Endothelial cell of umbilical vein (primary cell): ENCODE data around the gene SLC12A3. TPM values are rescaled to one million over a fixed set of nuclear protein-coding genes. Genes with fewer than 3 reads are reported as not detected.

ENCODE experiments used
- BruUV-seq: library from RNA; stranded (reverse); fragments of 400-500 nt; replicated peaks from 2 replicates; lab custom pipeline; 2021; lab: Mats Ljungman, UMichigan
- CTCF ChIA-PET: fragments of 300-600, 350-600 bp; sonication (Branson Sonifier 250); formaldehyde crosslinking; loops from one replicate; lab custom pipeline; 2021; ENCODE audit warnings: antibody characterized with exemption, inconsistent platforms; lab: Charles Lee
- POLR2A ChIA-PET: fragments of 300-600, 350-600 bp; sonication (Branson Sonifier 250); formaldehyde crosslinking; loops from one replicate; lab custom pipeline; 2021; ENCODE audit warnings: antibody characterized with exemption, inconsistent platforms; lab: Charles Lee
- DNase-seq: peaks from one replicate; pipeline ENCODE4 v3.0.0-alpha.2; 2011; ENCODE audit warnings: low read depth, low spot score
- FAIRE-seq: peaks from 2 replicates; lab custom pipeline; 2011; peaks lifted over from hg19 to GRCh38; lab: Jason Lieb, UNC
- H2AFZ ChIP-seq: 2 replicates; pipeline ENCODE4 v1.6.0; 2012; ENCODE audit warnings: low read depth, low read length, control low read depth, inconsistent platforms
- H3K27ac ChIP-seq: 2 replicates; pipeline ENCODE4 v1.5.1; 2011; ENCODE audit warnings: low read depth, mild to moderate bottlenecking, control low read depth, low read length, moderate library complexity; ENCODE audit not compliant: insufficient read depth
- H3K27me3 ChIP-seq, 2 experiments: 2 replicates each; pipeline versions ENCODE4 v1.6.0 to v1.6.1; 2011; ENCODE audit warnings: low read length in 2 of 2, mixed read lengths in 1 of 2; ENCODE audit not compliant: control insufficient read depth in 2 of 2, insufficient read depth in 2 of 2
- H3K36me3 ChIP-seq, 2 experiments: 2 replicates in 1 of 2; 3 replicates in 1 of 2; pipeline ENCODE4 v1.5.1; 2011; ENCODE audit warnings: low read length in 2 of 2, mild to moderate bottlenecking in 1 of 2, moderate library complexity in 1 of 2; ENCODE audit not compliant: control insufficient read depth in 2 of 2, insufficient read depth in 2 of 2; ENCODE audit errors: extremely low read depth in 1 of 2
- H3K4me1 ChIP-seq: 3 replicates; pipeline ENCODE4 v1.5.1; 2011; ENCODE audit warnings: mild to moderate bottlenecking, low read length; ENCODE audit not compliant: control insufficient read depth, insufficient read depth; ENCODE audit errors: extremely low read depth
- H3K4me2 ChIP-seq: 2 replicates; pipeline ENCODE4 v1.6.1; 2011; ENCODE audit warnings: low read length, control low read depth, mixed read lengths; ENCODE audit not compliant: insufficient read depth
- H3K4me3 ChIP-seq, 3 experiments: fragments of 200-600 bp in 1 of 3; sonication (generic), shearing (Covaris generic) in 1 of 3; replicated peaks in 1 of 3; 2 replicates each; pipeline ENCODE4 v1.5.1; 2011 to 2016; ENCODE audit warnings: control low read depth in 3 of 3, low read length in 3 of 3, mild to moderate bottlenecking in 2 of 3, inconsistent platforms in 1 of 3, low read depth in 1 of 3, moderate library complexity in 1 of 3; ENCODE audit not compliant: insufficient read depth in 1 of 3
- H3K79me2 ChIP-seq: 2 replicates; pipeline ENCODE4 v1.6.0; 2012; ENCODE audit warnings: low read length, inconsistent platforms; ENCODE audit not compliant: control insufficient read depth, insufficient read depth
- H3K9ac ChIP-seq: replicated peaks from 2 replicates; pipeline ENCODE3; 2011; ENCODE audit warnings: low read length, control low read depth; ENCODE audit not compliant: insufficient read depth; ENCODE audit errors: extremely low read depth
- H3K9me1 ChIP-seq: replicated peaks from 3 replicates; pipeline ENCODE4 v1.6.0; 2011; ENCODE audit warnings: mild to moderate bottlenecking, low read length; ENCODE audit not compliant: control insufficient read depth, insufficient read depth; ENCODE audit errors: extremely low read depth
- H3K9me3 ChIP-seq: replicated peaks from 2 replicates; pipeline ENCODE4 v1.5.1; 2012; ENCODE audit warnings: low read length, inconsistent platforms; ENCODE audit not compliant: control insufficient read depth, insufficient read depth
- H4K20me1 ChIP-seq: replicated peaks from 2 replicates; pipeline ENCODE3; 2011; ENCODE audit warnings: mild to moderate bottlenecking, low read length; ENCODE audit not compliant: control insufficient read depth, insufficient read depth; ENCODE audit errors: extremely low read depth
- CTCF ChIP-seq, 2 donors: IDR thresholded peaks; 1 replicate in 1 of 2; 2 replicates in 1 of 2; pipeline ENCODE4 v1.5.1; 2011; ENCODE audit warnings: low read length in 2 of 2, mild to moderate bottlenecking in 2 of 2, moderate library complexity in 2 of 2, control low read depth in 1 of 2, inconsistent platforms in 1 of 2, low read depth in 1 of 2; ENCODE audit not compliant: insufficient read depth in 1 of 2; ENCODE audit errors: extremely low read depth in 1 of 2
- dilution Hi-C: fragments of 300-500 bp; cut with MboI; formaldehyde crosslinking; loops from one replicate; pipeline ENCODE4 v1.15.0; 2019; ENCODE audit warnings: low sequenced_read_pairs; ENCODE audit not compliant: extremely low pct_ligation_motif_present
- intact Hi-C: fragments of 100-400 bp; cut with micrococcal nuclease; formaldehyde crosslinking; loops from one replicate; pipeline ENCODE4 v1.10.0; 2022
- polyA plus RNA-seq, 4 experiments: library from polyadenylated mRNA; depleted of rRNA in 3 of 4; stranded (reverse) in 3 of 4; unstranded in 1 of 4; fragments of >200 nt; gene quantifications; 2 replicates each; pipeline versions ENCODE4 v1.2.1 to v1.2.3, GENCODE V29; 2011 to 2012; ENCODE audit warnings: missing spikeins in 1 of 4
- total RNA-seq: library from RNA; stranded (reverse); gene quantifications from 2 replicates; pipeline ENCODE4 v1.2.3, GENCODE V29; 2021
- TF ChIP-seq, protein P1 (sequence below): IDR thresholded peaks from 2 replicates; pipeline ENCODE4 v1.6.1; 2011; ENCODE audit not compliant: insufficient read depth, insufficient read length

Gene SLC12A3
- total and polyA plus RNA-seq, 2 donors (not counting 3 experiments of a cell fraction or from before 2014, with no cell fraction given) = not detected

- no peaks in the 10 kb centered on the region for H3K79me2 ChIP-seq
- TF ChIP-seq, protein P1, sequence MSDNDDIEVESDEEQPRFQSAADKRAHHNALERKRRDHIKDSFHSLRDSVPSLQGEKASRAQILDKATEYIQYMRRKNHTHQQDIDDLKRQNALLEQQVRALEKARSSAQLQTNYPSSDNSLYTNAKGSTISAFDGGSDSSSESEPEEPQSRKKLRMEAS = no peak
- peak; percentile 20 to 40 for TF ChIP-seq CTCF (IDR thresholded peaks at IDR 0.05; ENCODE audit: extremely low read depth in 1 of 2, insufficient read depth in 1 of 2, low read depth in 1 of 2, low read length in 2 of 2)
- H3K9me3 ChIP-seq = no peaks in the 10 kb centered on the region
- no TSS peak for BruUV-seq
- no peak overlapping the region for H3K4me3 ChIP-seq
- DNase-seq (no peak), FAIRE-seq (no peak)
- no peaks in the 10 kb centered on the region for H4K20me1 ChIP-seq
- no peak overlapping the region for H3K27ac ChIP-seq
- H2AFZ ChIP-seq = no peak overlapping the region
- CTCF ChIA-PET = interaction anchor here (0.6 to 2.4 kb wide), 17 partner anchors 10 to 176 kb away, joined by 3 to 47 read pairs (median 4); partner anchors contain the start of gene HERPUD1
- H3K4me2 ChIP-seq = no peak overlapping the region
- POLR2A ChIA-PET = no interaction called here
- no peaks in the 10 kb centered on the region for H3K36me3 ChIP-seq
- H3K9ac ChIP-seq = no peak overlapping the region
- no peaks in the 10 kb centered on the region for H3K9me1 ChIP-seq
- H3K27me3 ChIP-seq = no peaks in the 10 kb centered on the region
- H3K4me1 ChIP-seq = no peaks in the 10 kb centered on the region
- dilution Hi-C loops (no loop called here), intact Hi-C loops (loop anchor here (1.0 to 5.0 kb wide), 2 partner anchors 178 to 292 kb away; no protein-coding TSS in a partner anchor)
These were observed 4.7 kb downstream of the SLC12A3 start for GRCh38 chr16:56869513-56870275.
